ENCODE measurements around the gene PHF12.

DNA sequence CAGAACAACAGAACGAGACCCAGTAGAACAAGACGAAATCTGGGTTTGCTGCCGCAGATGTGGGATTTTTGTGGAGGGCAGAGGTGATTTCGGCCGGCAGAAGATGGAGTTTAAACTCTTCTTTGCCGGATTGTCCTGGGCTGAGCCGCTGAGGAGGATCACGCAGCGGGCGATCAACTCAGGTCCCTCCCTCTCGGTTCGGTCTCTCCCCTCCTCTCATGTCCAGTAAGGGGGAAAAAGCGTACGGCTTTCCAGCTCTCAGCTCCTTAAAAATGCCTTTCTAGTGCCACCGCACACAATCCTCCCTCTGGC is 2.5 kb downstream of the PHF12 start:
- TF ChIP-seq, protein P1, sequence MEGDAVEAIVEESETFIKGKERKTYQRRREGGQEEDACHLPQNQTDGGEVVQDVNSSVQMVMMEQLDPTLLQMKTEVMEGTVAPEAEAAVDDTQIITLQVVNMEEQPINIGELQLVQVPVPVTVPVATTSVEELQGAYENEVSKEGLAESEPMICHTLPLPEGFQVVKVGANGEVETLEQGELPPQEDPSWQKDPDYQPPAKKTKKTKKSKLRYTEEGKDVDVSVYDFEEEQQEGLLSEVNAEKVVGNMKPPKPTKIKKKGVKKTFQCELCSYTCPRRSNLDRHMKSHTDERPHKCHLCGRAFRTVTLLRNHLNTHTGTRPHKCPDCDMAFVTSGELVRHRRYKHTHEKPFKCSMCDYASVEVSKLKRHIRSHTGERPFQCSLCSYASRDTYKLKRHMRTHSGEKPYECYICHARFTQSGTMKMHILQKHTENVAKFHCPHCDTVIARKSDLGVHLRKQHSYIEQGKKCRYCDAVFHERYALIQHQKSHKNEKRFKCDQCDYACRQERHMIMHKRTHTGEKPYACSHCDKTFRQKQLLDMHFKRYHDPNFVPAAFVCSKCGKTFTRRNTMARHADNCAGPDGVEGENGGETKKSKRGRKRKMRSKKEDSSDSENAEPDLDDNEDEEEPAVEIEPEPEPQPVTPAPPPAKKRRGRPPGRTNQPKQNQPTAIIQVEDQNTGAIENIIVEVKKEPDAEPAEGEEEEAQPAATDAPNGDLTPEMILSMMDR (conservative IDR thresholded peaks at IDR 0.05), result no peak
- TF ChIP-seq EZH2 (IDR thresholded peaks at IDR 0.05; ENCODE audit: low read depth), result no peak
